Stimulated activated CD4-positive, alpha-beta T cell treated with anti-CD3 and anti-CD28 coated beads, Interleukin-4, amount 100 ng/mL, for 24 hours (primary cell): Measurements from ENCODE around the gene DNAH6.
A peak's percentile ranks its signal among the peaks of the same experiment; 100 is the strongest.

Source experiments
- DNase-seq: peaks from one replicate; pipeline ENCODE4 v3.0.0-alpha.2; 2020

The DNAH6 gene

DNA sequence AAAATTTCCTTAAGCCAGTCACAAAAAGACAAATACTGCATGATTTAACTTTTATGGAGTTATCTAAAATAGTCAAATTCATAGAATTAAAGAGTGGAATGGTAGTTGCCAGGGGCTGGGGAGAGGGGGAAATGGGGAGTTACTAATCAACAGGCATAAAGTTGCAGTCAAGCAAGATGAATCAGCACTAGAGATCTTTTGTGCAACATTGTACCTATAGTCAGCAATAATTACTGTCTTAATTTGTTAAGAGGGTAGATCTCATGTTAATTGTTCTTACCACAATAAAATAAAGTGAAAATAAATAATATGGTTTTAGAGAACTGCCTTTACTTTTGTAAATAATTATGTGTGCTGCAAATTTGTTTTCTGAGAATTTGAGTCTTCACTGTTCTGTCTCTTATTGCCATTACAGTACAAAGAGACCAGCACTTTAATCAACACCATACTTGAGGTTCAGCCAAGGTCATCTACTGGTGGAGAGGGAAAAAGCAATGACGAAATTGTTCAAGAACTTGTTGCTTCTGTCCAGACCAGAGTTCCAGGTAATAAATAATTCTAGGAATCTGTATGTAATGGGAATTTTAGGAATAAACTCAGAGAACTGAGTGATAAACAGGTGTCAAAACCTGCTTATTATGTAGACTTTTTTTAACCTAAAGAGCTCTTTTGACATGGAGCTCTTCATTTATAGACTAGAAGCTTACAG, 289.1 kb downstream of the DNAH6 start:
- no peak for DNase-seq

DNA sequence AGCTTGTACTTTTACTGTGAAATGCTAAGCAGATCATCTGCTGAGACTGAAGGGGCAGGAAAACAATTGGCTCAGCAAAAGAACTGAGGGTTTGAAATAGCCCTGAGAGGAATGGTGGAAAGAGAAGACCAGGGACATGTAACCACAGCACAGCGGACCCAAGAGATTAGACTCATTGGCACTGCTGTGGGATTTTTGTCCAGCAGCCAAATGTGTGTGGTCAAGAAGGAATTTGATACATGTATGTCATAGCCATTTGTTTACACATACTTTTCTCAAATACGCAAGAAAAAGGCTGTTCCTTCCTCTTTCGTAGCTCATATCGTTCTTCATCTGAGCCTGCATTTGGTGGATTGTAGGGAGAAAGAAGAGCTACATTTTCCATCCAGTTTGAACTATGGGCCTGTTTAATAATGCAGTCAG, 290.8 kb downstream of the DNAH6 start:
- no peak for DNase-seq

GRCh38 chr2:84808279-84808678, 292.0 kb downstream of the DNAH6 start:
- DNase-seq: no peak

- DNase-seq: no peak
These were observed 295.6 kb downstream of the DNAH6 start for GRCh38 chr2:84811839-84812431.

DNA sequence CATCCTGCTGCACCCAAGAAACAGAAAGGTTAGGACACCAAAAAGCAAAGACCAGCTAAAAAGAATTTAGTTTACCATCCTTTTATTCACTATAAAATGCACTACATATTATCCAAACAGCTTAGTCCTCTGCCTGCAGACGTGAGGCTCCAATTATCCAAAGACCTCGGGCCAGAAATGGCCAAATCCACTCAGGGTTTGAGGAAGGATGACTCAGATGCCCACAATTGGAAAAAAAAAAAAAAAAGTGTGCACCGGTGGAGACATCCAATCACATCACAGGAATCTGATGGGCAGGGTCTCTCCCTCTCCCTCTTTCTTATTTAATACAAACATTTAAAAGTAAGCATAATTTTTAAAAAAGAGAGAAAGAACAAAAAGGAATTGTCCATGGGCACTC, 298.8 kb downstream of the DNAH6 start:
- no peak for DNase-seq

DNA sequence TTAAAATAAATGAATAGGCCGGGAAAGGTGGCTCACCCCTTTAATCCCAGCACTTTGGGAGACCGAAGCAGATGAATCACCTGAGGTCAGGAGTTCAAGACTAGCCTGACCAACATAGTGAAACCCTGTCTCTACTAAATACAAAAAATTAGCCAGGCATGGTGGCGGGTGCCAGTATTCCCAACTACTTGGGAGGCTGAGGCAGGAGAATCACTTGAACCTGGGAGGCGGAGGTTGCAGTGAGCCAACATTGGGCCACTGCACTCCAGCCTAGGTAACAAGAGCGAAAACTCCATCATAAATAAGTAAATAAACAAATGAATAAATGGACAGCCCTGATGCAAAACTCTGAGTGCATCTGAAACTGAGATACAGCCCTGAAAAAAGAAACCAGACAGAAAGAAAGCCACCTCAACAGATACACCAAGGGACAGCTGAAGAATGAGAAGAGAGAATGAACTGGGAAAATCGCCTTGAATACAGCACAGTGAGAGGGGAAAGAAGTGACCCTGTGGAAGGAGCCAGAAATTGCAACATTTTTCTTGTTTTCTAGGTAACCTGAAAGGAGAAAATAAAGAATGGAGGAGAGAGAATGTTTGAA, 300.2 kb downstream of the DNAH6 start:
- DNase-seq: no peak

DNA sequence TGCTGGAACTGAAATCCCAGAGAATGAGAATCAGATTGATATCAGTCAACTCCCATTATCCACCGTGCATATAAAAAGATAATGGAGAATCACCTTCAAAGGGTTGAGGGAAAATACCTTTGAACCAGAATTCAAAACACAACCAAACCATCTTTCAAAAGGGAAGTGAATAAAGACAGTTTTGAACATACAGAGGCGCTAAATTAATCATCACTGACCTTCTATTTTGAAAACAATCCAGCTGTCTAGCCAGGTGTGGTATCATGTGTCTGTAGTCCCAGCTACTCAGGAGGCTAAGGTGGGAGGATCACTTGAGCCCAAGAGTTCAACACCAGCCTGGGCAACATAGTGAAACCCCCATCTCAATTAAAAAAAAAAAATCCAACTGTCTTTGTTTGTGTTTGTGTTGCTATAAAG, 300.9 kb downstream of the DNAH6 start:
- DNase-seq: peak; percentile 32

GRCh38 chr2:84821806-84822205, 305.5 kb downstream of the DNAH6 start:
- DNase-seq: no peak

DNA sequence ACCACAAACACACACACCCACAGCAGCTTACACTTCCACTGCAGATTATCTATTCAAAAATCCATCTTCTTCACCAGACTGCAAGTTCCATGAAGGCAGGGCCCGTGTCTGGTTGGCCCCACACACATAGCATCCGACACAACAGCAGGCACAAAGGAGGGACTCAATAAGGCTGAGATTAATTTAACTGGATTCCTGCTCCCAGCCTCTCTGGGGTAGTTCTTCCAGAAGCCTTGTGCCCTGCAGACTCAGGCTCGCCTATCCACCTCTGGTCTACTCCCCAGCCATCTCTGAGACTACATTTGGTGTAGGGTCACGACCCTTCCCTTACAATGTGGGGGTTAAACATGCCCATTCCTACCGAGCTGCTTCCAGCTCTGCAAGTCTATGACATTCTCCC, 306.9 kb downstream of the DNAH6 start:
- no peak for DNase-seq

DNA sequence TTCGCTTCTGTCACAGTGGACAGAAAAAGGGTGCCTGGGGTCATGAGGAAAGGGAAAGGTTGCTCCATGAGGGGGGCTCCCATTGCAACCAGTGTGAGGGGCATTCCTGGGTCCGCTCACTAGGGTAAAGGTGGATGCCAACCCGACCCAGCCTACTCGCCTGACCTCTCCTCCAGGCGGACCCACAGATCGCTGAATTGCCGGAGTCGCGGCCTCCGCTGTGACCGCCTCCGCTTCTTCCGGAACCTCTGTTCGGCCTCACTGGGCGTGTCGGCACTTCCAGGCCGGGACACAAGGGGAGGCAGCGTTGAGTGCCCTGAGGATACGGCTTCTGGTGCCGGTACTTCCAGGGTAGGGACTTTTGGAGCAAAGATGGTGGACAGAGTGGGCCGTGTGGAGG, 307.5 kb downstream of the DNAH6 start:
- no peak for DNase-seq

GRCh38 chr2:84827978-84828575, 311.8 kb downstream of the DNAH6 start:
- no peak for DNase-seq

DNA sequence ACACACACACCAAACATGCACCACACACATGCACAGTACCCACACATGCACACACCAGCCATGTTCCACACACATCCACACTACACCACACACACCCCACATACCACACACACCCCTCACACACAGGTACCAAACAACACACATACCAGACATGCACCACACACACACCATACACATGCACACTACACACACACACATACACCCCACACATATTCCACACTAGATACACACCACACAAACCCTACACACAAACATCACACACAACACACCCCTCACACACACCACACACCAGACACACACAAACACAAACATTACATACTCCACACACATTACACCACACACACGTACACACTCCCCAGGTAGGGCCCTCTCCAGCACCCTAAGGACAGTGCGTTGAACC, 313.4 kb downstream of the DNAH6 start:
- DNase-seq: no peak

DNA sequence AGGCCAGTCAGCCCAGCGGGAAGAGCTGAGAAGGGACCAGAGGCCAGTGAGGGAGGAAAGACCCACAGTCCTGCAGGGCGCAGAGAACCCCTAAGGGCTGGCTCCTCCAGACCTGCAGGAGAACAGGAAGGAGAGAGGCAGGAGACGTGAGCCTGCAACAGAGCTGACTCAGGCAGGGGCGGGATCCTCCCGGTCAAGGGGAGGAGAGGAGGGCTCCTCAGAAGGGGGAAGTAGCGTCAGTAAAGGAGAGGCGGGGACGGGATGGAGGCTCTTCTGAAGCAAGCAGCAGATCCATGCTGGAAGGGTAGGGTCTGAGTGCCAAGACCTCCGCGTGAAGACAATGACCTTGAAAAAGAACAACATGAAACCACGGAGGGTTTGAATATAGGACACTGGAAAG, 313.8 kb downstream of the DNAH6 start:
- DNase-seq: no peak

DNA sequence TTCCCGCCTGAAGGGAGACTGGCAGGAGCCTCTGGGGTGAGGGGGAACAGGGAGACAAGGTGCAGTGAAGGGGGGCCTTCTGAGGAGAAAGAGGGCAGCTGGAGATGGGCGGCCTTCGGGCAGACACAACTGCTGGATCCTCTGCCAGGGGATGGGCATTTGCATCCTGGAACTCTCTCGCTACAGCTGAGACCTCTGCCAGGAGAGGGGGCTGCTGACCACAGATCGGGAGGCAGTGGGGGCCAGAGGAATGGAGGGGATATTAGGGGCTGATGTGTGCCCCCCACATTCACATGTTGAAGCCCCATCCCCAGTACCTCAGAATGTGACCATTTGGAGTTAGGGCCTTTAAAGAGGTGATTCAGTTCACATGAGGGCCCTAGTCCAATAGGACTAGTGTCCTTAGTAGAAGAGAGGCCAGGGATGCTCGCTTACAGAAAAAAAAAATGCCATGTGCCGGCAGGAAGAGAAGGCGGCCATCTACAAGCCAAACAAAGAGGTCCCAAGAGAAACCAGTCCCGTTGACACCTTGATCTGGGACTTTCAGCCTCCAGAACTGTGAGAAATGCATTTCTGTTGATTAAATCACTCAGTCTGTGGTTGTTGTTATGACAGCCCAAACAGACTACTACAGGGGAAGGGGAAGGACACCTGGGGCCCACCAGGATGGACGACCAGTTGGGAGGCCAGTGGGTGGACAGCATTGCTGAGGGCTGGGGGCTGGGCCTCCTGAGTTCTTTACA, 314.6 kb downstream of the DNAH6 start:
- DNase-seq: no peak

DNA sequence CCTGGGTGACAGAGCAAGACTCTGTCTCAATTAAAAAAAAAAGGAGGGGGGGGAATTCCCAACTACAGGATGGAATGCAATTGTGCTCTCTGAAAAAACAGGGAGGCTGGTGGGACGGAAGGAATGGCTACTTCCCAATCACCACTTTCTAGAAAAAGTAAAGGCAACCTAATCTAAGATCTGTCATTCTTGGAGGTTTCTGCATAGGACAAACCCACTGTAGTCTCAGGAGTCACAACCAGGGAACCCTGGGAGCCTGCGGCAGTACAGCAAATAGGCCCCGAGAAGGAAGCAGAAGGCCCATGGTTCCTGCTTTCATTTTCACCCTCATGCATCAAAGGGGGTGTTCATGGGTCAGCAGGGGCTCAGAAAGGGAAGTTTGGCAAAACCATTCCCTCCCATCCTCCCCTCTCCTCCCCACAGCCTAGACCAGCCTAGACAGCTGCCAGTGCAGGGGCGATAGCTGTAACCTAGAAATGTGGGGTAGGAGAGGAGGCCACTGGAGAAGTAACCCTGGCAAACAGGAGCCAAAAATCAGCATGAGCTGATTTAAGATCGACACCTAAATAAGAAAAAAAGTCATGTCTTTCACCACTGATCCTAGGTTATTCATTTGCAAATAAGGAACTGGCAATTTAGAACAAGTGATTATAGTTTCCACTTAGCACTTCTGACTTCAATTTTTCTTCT, 316.6 kb downstream of the DNAH6 start:
- DNase-seq: no peak

DNA sequence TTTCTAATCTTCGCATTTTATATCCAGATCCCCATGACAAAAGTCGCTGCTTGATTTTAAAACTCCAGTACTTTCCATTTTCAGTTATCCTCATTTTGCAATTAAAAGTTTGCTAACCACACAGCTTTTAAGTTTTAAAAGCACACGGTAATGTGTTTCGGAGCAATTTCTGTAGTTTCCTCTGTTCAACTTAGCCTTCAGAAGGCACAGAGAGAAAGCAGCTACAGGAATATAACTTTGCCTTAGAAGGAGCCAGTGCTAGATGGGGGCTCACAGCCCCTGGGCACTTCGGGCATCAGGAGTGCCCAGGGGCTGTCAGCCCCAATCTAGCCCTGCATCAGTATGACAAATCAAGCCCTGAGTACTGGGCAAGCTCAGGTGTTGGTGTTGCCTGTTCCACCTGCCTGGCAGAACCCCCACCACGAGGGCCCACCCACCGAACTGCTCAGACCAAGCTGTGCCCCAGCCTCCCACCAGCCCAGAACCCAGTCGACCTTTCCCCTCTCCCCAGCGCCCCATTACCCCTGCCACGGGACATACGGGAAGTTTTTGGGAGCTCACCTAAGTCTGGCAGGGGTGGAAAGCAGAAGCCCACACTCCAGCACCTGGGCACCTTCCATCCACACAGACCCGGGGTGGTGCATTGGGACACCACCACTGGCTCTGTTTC, 317.3 kb downstream of the DNAH6 start:
- no peak for DNase-seq

- no peak for DNase-seq
These were observed 319.9 kb downstream of the DNAH6 start for GRCh38 chr2:84836215-84836614.

DNA sequence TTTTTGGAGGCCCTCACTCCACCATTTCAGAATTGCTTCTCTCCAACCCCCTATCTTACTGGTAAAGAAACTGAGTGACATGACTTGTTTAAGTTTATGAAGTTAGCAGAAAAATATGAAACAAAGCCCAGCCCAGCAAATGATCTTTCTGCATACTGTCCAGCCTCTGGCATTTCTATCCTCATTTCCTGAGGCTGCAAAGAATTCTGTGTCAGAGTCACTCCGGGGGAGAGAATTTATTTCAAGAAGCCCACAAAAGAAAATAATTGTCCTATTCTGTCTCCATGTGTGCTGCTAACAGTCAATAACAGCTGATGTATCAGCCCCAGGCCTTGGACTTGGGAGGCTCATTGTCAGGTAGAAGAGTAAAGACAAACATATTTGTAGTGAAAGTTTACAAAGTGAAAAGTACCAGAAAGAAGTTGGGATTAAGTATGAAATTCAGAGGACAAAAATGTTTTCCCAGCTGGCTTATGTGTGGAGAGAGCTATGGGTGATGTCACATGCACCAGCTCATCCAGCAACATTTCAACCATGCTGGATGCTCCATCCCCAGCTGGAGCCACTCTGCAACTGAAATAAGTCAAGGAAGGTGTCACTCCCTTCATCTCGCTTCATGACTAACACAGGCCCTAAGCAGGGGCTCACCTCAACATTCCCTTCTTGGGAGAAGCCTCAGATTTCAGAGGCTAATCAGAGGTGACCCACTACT, 322.3 kb downstream of the DNAH6 start:
- DNase-seq: no peak

DNA sequence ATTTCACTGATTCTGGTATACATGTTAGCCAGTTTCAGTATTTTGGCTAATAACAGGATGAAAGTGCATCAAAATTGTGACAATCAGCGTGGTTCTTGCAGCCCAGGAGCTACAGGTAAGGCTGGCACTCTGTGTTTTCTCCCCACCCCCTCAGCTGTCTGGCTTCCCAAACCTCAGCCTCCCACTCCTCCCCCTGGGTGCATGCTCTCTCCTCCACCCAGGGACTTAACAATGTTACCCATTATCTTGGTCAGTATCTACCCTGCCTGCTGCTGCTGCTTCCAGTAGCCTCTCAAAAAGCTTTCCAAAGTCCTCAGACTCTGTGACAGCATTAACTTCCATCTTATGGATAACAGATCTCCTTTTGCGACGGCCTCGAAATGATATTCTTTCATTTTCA, 323.6 kb downstream of the DNAH6 start:
- no peak for DNase-seq

- no peak for DNase-seq
These were observed 324.0 kb downstream of the DNAH6 start for GRCh38 chr2:84840306-84840705.

GRCh38 chr2:84841577-84841976, 325.3 kb downstream of the DNAH6 start:
- no peak for DNase-seq

DNA sequence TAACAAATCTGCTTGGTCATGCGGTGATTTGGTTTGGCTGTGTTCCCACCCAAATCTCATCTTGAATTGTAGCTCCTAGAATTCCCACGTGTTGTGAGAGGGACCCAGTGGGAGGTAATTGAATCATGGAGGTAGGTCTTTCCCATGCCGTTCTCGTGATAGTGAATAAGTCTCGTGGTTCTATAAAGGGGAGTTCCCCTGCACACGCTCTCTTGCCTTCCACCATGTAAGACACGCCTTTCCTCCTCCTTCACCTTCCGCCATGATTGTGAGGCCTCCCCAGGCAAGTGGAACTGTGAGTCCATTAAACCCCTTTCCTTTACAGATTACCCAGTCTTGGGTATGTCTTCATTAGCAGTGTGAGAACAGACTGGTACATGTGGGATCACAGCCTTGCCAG, 327.8 kb downstream of the DNAH6 start:
- no peak for DNase-seq
